NT2/D1 (cell line): ENCODE results near the gene CLEC2B.

Experiments used
- DNase-seq: peaks from one replicate; pipeline ENCODE4 v3.0.0-alpha.2; 2011; ENCODE audit warnings: low read depth, low spot score
- H3K27me3 ChIP-seq: 2 replicates; pipeline ENCODE4 v1.6.0; 2011; ENCODE audit warnings: mild to moderate bottlenecking; ENCODE audit not compliant: insufficient read length, insufficient read depth
- H3K36me3 ChIP-seq: 2 replicates; pipeline ENCODE4 v1.6.1; 2011; ENCODE audit warnings: mild to moderate bottlenecking, low read length, mixed read lengths; ENCODE audit not compliant: insufficient read depth, insufficient read length
- H3K4me1 ChIP-seq: 2 replicates; pipeline ENCODE4 v1.5.1; 2011; ENCODE audit not compliant: insufficient read depth, insufficient read length
- H3K4me3 ChIP-seq: 2 replicates; pipeline ENCODE4 v1.5.1; 2011; ENCODE audit warnings: low read depth; ENCODE audit not compliant: insufficient read length
- H3K9ac ChIP-seq: 2 replicates; pipeline ENCODE4 v1.6.0; 2011; ENCODE audit warnings: low read depth; ENCODE audit not compliant: insufficient read length
- H3K9me3 ChIP-seq: 2 replicates; pipeline ENCODE4 v1.5.1; 2011; ENCODE audit warnings: mild to moderate bottlenecking, low read length; ENCODE audit not compliant: insufficient read depth
- SUZ12 ChIP-seq: IDR thresholded peaks from 2 replicates; pipeline ENCODE4 v1.6.1; 2011; ENCODE audit not compliant: insufficient read length, insufficient read depth; ENCODE audit errors: extremely low read depth
- YY1 ChIP-seq: IDR thresholded peaks from 2 replicates; pipeline ENCODE4 v1.6.1; 2011; ENCODE audit not compliant: insufficient read length, insufficient read depth
- ZNF274 ChIP-seq: IDR thresholded peaks from 2 replicates; pipeline ENCODE4 v1.6.1; 2011; ENCODE audit warnings: mild to moderate bottlenecking, low read depth, low read length

Gene CLEC2B

GRCh38 chr12:9809338-9809737 is 59.8 kb downstream of the CLEC2B start:
- H3K27me3 ChIP-seq: no peaks in the 10 kb centered on the region
- TF ChIP-seq ZNF274 (no peak), SUZ12 (no peak), YY1 (no peak)

DNA sequence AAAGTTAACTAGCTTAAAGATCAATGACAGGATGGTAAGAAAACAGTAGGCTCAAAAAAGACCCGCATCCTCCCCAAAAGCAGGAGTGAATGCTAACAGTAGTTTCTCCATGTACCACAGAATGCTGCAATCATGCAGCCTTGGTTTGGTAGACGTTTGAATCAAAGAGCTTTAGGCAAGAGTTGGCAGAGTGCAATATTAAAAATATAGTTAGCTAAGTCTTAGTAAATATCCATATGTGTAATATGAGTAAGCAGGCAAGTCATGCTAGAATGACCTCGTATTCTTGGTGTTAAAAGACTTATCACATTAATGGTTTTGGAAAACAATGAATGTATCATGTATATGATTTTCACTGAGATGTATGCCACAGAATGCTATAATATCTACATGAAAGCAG is 60.6 kb downstream of the CLEC2B start:
- no peak overlapping the region for H3K9ac ChIP-seq
- no peaks in the 10 kb centered on the region for H3K36me3 ChIP-seq
- no peak for TF ChIP-seq ZNF274
- TF ChIP-seq YY1: no peak
- no peak for TF ChIP-seq SUZ12
- H3K27me3 ChIP-seq: no peaks in the 10 kb centered on the region
- no peaks in the 10 kb centered on the region for H3K4me1 ChIP-seq
- H3K4me3 ChIP-seq: no peak overlapping the region
- H3K9me3 ChIP-seq: no peaks in the 10 kb centered on the region
- DNase-seq: no peak

More at GRCh38 chr12:9809338-9809737, 59.8 kb downstream of the CLEC2B start:
- H3K4me1 ChIP-seq: peaks cover 2% of the 10 kb centered on the region
- no peak overlapping the region for H3K9ac ChIP-seq
- no peak for DNase-seq
- H3K4me3 ChIP-seq: no peak overlapping the region
- H3K36me3 ChIP-seq: no peaks in the 10 kb centered on the region
- H3K9me3 ChIP-seq: no peaks in the 10 kb centered on the region

GRCh38 chr12:9806714-9807113 is 62.4 kb downstream of the CLEC2B start:
- Histone ChIP-seq H3K36me3 (no peaks in the 10 kb centered on the region), H3K4me1 (no peaks in the 10 kb centered on the region), H3K4me3 (no peak overlapping the region), H3K9me3 (no peaks in the 10 kb centered on the region), H3K27me3 (no peaks in the 10 kb centered on the region), H3K9ac (no peak overlapping the region)
- DNase-seq: no peak
- TF ChIP-seq SUZ12 (no peak), ZNF274 (no peak), YY1 (no peak)

DNA sequence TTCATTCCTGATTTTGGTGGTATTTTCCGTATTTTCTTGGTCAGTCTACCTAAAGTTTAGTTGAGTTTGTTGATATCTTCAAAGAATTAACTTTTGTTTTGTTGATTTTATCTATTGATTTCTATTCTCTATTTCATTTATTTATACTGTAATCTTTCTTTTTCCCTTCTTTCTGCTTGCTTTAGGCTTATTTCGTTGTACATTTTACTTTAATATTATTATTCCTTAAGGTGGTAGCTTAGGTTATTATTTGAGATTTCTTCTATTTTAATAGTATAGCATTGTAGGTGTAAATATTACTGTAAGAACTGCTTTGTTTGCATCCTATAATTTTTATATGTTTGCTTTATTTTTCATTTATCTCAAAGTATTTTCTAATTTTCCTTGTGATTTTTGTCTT is 63.3 kb downstream of the CLEC2B start:
- no peak for TF ChIP-seq YY1
- TF ChIP-seq SUZ12: no peak
- no peak for TF ChIP-seq ZNF274
- no peaks in the 10 kb centered on the region for H3K9me3 ChIP-seq
- no peak for DNase-seq

More for the DNA sequence above, 63.3 kb downstream of the CLEC2B start:
- Histone ChIP-seq H3K27me3 (no peaks in the 10 kb centered on the region), H3K4me1 (no peaks in the 10 kb centered on the region), H3K4me3 (no peak overlapping the region), H3K9ac (no peak overlapping the region), H3K36me3 (no peaks in the 10 kb centered on the region)
